Esophagus muscularis mucosa (tissue), 2 donors: Measurements from ENCODE around the gene HLCS.

Experiments
- POLR2A ChIP-seq: fragments of 450-650 bp; IDR thresholded peaks from one replicate; pipeline ENCODE4 v1.6.1; 2017; ENCODE audit warnings: antibody characterized with exemption, moderate library complexity, mild to moderate bottlenecking, low read depth
- POLR2AphosphoS5 ChIP-seq, 2 donors: sonication (generic); formaldehyde crosslinking; IDR thresholded peaks; one replicate each; pipeline ENCODE4 v1.6.1; 2017; ENCODE audit warnings: antibody characterized with exemption in 2 of 2

- TF ChIP-seq POLR2A: no peak
- no peak for TF ChIP-seq POLR2AphosphoS5 (IDR thresholded peaks at IDR 0.05)
These were observed 221.0 kb downstream of the HLCS start for GRCh38 chr21:36745459-36745858.
